Effector memory CD4-positive, alpha-beta T cell (primary cell): ENCODE measurements around the gene GK2.

ENCODE experiments used
- DNase-seq, 3 donors: peaks; one replicate each; pipeline ENCODE4 v3.0.0-alpha.2; 2020
- H3K27ac ChIP-seq: 2 replicates; pipeline ENCODE4 v1.7.0; 2013; ENCODE audit warnings: mild to moderate bottlenecking, low read length, moderate library complexity; ENCODE audit not compliant: insufficient read depth, poor library complexity, severe bottlenecking
- H3K27me3 ChIP-seq: replicated peaks from 2 replicates; pipeline ENCODE4 v1.7.0; 2013; ENCODE audit warnings: mild to moderate bottlenecking, low read length; ENCODE audit not compliant: insufficient read depth, control insufficient read depth, poor library complexity, severe bottlenecking
- H3K36me3 ChIP-seq: 2 replicates; pipeline ENCODE4 v1.7.0; 2013; ENCODE audit warnings: mild to moderate bottlenecking, low read length, moderate library complexity; ENCODE audit not compliant: control insufficient read depth, insufficient read depth
- H3K4me1 ChIP-seq: 2 replicates; pipeline ENCODE4 v1.7.0; 2013; ENCODE audit warnings: low read length, mild to moderate bottlenecking; ENCODE audit not compliant: control insufficient read depth, insufficient read depth, poor library complexity, severe bottlenecking
- H3K4me3 ChIP-seq: 2 replicates; pipeline ENCODE4 v1.7.0; 2013; ENCODE audit warnings: low read length, low read depth, mild to moderate bottlenecking; ENCODE audit not compliant: insufficient read depth, poor library complexity, severe bottlenecking
- H3K9me3 ChIP-seq: 2 replicates; pipeline ENCODE4 v1.7.0; 2013; ENCODE audit warnings: mild to moderate bottlenecking, low read length, moderate library complexity; ENCODE audit not compliant: control insufficient read depth

The GK2 gene

GRCh38 chr4:79396794-79397193 is 11.2 kb downstream of the GK2 start:
- no peaks in the 10 kb centered on the region for H3K9me3 ChIP-seq
- no peaks in the 10 kb centered on the region for H3K27me3 ChIP-seq
- no peak overlapping the region for H3K27ac ChIP-seq
- no peak overlapping the region for H3K4me3 ChIP-seq
- H3K4me1 ChIP-seq = no peaks in the 10 kb centered on the region
- no peak for DNase-seq
- H3K36me3 ChIP-seq = no peaks in the 10 kb centered on the region

- Histone ChIP-seq H3K36me3 (no peaks in the 10 kb centered on the region), H3K9me3 (no peaks in the 10 kb centered on the region), H3K27ac (no peak overlapping the region), H3K27me3 (no peaks in the 10 kb centered on the region), H3K4me1 (no peaks in the 10 kb centered on the region), H3K4me3 (no peak overlapping the region)
- no peak for DNase-seq
Observed at GRCh38 chr4:79395841-79396240, 12.2 kb downstream of the GK2 start.

GRCh38 chr4:79390890-79391289 is 17.1 kb downstream of the GK2 start:
- no peak overlapping the region for H3K4me3 ChIP-seq
- no peaks in the 10 kb centered on the region for H3K9me3 ChIP-seq
- peaks cover 3% of the 10 kb centered on the region for H3K27me3 ChIP-seq
- no peaks in the 10 kb centered on the region for H3K4me1 ChIP-seq
- no peak for DNase-seq
- H3K36me3 ChIP-seq = no peaks in the 10 kb centered on the region
- no peak overlapping the region for H3K27ac ChIP-seq

- peaks cover 3% of the 10 kb centered on the region for H3K27me3 ChIP-seq
- H3K9me3 ChIP-seq = no peaks in the 10 kb centered on the region
- H3K4me1 ChIP-seq = no peaks in the 10 kb centered on the region
- H3K36me3 ChIP-seq = no peaks in the 10 kb centered on the region
- no peak overlapping the region for H3K27ac ChIP-seq
- DNase-seq = no peak
- H3K4me3 ChIP-seq = no peak overlapping the region
Observed at GRCh38 chr4:79385641-79386040, 22.4 kb downstream of the GK2 start.

GRCh38 chr4:79381161-79381560 is 26.9 kb downstream of the GK2 start:
- Histone ChIP-seq H3K4me1 (no peaks in the 10 kb centered on the region), H3K27me3 (no peaks in the 10 kb centered on the region), H3K36me3 (no peaks in the 10 kb centered on the region), H3K4me3 (no peak overlapping the region), H3K9me3 (no peaks in the 10 kb centered on the region), H3K27ac (no peak overlapping the region)
- DNase-seq = no peak

GRCh38 chr4:79370026-79370425 is 38.0 kb downstream of the GK2 start:
- DNase-seq = no peak
- no peak overlapping the region for H3K27ac ChIP-seq
- H3K9me3 ChIP-seq = no peaks in the 10 kb centered on the region
- H3K4me3 ChIP-seq = no peak overlapping the region
- no peaks in the 10 kb centered on the region for H3K36me3 ChIP-seq
- no peaks in the 10 kb centered on the region for H3K4me1 ChIP-seq
- H3K27me3 ChIP-seq = no peaks in the 10 kb centered on the region

GRCh38 chr4:79367096-79367495 is 40.9 kb downstream of the GK2 start:
- H3K4me3 ChIP-seq = no peak overlapping the region
- H3K36me3 ChIP-seq = no peaks in the 10 kb centered on the region
- DNase-seq = no peak
- H3K27ac ChIP-seq = no peak overlapping the region
- no peaks in the 10 kb centered on the region for H3K9me3 ChIP-seq
- H3K27me3 ChIP-seq = no peaks in the 10 kb centered on the region
- no peaks in the 10 kb centered on the region for H3K4me1 ChIP-seq

- H3K9me3 ChIP-seq = no peaks in the 10 kb centered on the region
- H3K36me3 ChIP-seq = no peaks in the 10 kb centered on the region
- H3K27me3 ChIP-seq = no peaks in the 10 kb centered on the region
- H3K27ac ChIP-seq = no peak overlapping the region
- no peak overlapping the region for H3K4me3 ChIP-seq
- DNase-seq = no peak
- H3K4me1 ChIP-seq = no peaks in the 10 kb centered on the region
Observed at GRCh38 chr4:79366422-79366821, 41.6 kb downstream of the GK2 start.

- H3K27ac ChIP-seq = no peak overlapping the region
- no peaks in the 10 kb centered on the region for H3K27me3 ChIP-seq
- no peak overlapping the region for H3K4me3 ChIP-seq
- H3K36me3 ChIP-seq = no peaks in the 10 kb centered on the region
- no peak for DNase-seq
- no peaks in the 10 kb centered on the region for H3K9me3 ChIP-seq
- H3K4me1 ChIP-seq = no peaks in the 10 kb centered on the region
Observed at GRCh38 chr4:79364061-79364460, 44.0 kb downstream of the GK2 start.

- Histone ChIP-seq H3K27ac (no peak overlapping the region), H3K36me3 (no peaks in the 10 kb centered on the region), H3K9me3 (no peaks in the 10 kb centered on the region), H3K4me3 (no peak overlapping the region), H3K27me3 (no peaks in the 10 kb centered on the region), H3K4me1 (no peaks in the 10 kb centered on the region)
- no peak for DNase-seq
Observed at GRCh38 chr4:79362626-79363025, 45.4 kb downstream of the GK2 start.

GRCh38 chr4:79360006-79360405 is 48.0 kb downstream of the GK2 start:
- no peak for DNase-seq
- H3K9me3 ChIP-seq = no peaks in the 10 kb centered on the region
- no peak overlapping the region for H3K27ac ChIP-seq
- H3K4me1 ChIP-seq = no peaks in the 10 kb centered on the region
- H3K36me3 ChIP-seq = no peaks in the 10 kb centered on the region
- H3K4me3 ChIP-seq = no peak overlapping the region
- no peaks in the 10 kb centered on the region for H3K27me3 ChIP-seq
